GM12878 (cell line): Measurements from ENCODE around the gene LCORL. TPM values are rescaled to one million over a fixed set of nuclear protein-coding genes. Genes with fewer than 3 reads are reported as not detected.

ENCODE experiments used
- ATAC-seq: fragments of 200-7000 bp; cut with Tn5 transposase; 3 replicates; pipeline ENCODE4 v1.9.1; 2020; ENCODE audit warnings: mild to moderate bottlenecking, moderate library complexity
- BruUV-seq: library from RNA; stranded (reverse); fragments of 400-500 nt; replicated peaks from 2 replicates; lab custom pipeline; 2021; lab: Mats Ljungman, UMichigan
- CTCF ChIA-PET: fragments of 300-600 bp; sonication (Branson Sonifier 250); formaldehyde crosslinking; extraction: SDS; loops from one replicate; lab custom pipeline; 2021; ENCODE audit warnings: inconsistent platforms; lab: Yijun Ruan, JAX
- POLR2A ChIA-PET: fragments of 350-600 bp; formaldehyde crosslinking; extraction: SDS; loops from one replicate; lab custom pipeline; 2021; ENCODE audit warnings: inconsistent platforms; lab: Charles Lee
- RAD21 ChIA-PET: fragments of 300-600 bp; sonication (Branson Sonifier 250); formaldehyde crosslinking; loops from one replicate; lab custom pipeline; 2023; ENCODE audit warnings: antibody characterized with exemption; ENCODE audit not compliant: unreplicated experiment; lab: Charles Lee
- SMC1A ChIA-PET: fragments of 300-600 bp; sonication (Branson Sonifier 250); formaldehyde crosslinking; loops from one replicate; lab custom pipeline; 2023; ENCODE audit not compliant: unreplicated experiment, uncharacterized antibody; lab: Charles Lee
- DNase-seq: peaks from one replicate; pipeline ENCODE4 v3.0.0-alpha.2; 2011; ENCODE audit warnings: low read depth, low spot score
- FAIRE-seq: peaks from 3 replicates; lab custom pipeline; 2011; peaks lifted over from hg19 to GRCh38; lab: Jason Lieb, UNC
- H2AFZ ChIP-seq: 2 replicates; pipeline ENCODE4 v1.6.0; 2011; ENCODE audit warnings: low read depth, low read length, control low read depth; ENCODE audit not compliant: control insufficient read depth
- H3K27ac ChIP-seq: 2 replicates; pipeline ENCODE4 v1.5.1; 2011; ENCODE audit warnings: control low read depth; ENCODE audit not compliant: control insufficient read depth, insufficient read depth
- H3K27me3 ChIP-seq, 2 experiments: replicated peaks in 1 of 2; 2 replicates each; pipeline versions ENCODE4 v1.6.0 to v1.6.1; 2011; ENCODE audit warnings: low read length in 1 of 2; ENCODE audit not compliant: control insufficient read depth in 2 of 2, insufficient read depth in 2 of 2
- H3K36me3 ChIP-seq, 2 experiments: 2 replicates each; pipeline ENCODE4 v1.5.1; 2011; ENCODE audit warnings: low read length in 1 of 2; ENCODE audit not compliant: control insufficient read depth in 2 of 2, insufficient read depth in 2 of 2
- H3K4me1 ChIP-seq: 2 replicates; pipeline ENCODE4 v1.6.1; 2011; ENCODE audit warnings: mild to moderate bottlenecking, low read length, moderate library complexity, mixed read lengths; ENCODE audit not compliant: control insufficient read depth, insufficient read depth
- H3K4me2 ChIP-seq: 2 replicates; pipeline ENCODE4 v1.6.0; 2011; ENCODE audit warnings: control low read depth; ENCODE audit not compliant: control insufficient read depth, insufficient read depth
- H3K4me3 ChIP-seq: fragments of 200-600 bp; sonication (generic); 2 replicates; pipeline ENCODE4 v1.5.1; 2016
- H3K79me2 ChIP-seq: 2 replicates; pipeline ENCODE4 v1.6.0; 2011; ENCODE audit warnings: low read length; ENCODE audit not compliant: control insufficient read depth, insufficient read depth
- H3K9ac ChIP-seq: 2 replicates; pipeline ENCODE4 v1.8.0; 2011; ENCODE audit warnings: low read length, control low read depth, mixed read lengths; ENCODE audit not compliant: control insufficient read depth, insufficient read depth
- H3K9me3 ChIP-seq: replicated peaks from 3 replicates; pipeline ENCODE4 v1.5.1; 2011; ENCODE audit warnings: mild to moderate bottlenecking, low read length; ENCODE audit not compliant: control insufficient read depth, insufficient read depth
- H4K20me1 ChIP-seq: 2 replicates; pipeline ENCODE4 v1.6.0; 2011; ENCODE audit not compliant: control insufficient read depth, insufficient read depth
- ASH2L ChIP-seq: fragments of 300-600, 200-600 bp; sonication (generic); IDR thresholded peaks from 2 replicates; pipeline ENCODE4 v1.6.1; 2017; ENCODE audit warnings: low read depth, mild to moderate bottlenecking, borderline replicate concordance
- ETV6 ChIP-seq, 2 experiments: fragments of 450-650 bp in 1 of 2; IDR thresholded peaks in 1 of 2; conservative IDR thresholded peaks in 1 of 2; 2 replicates each; pipeline ENCODE4 v1.6.1; 2014; ENCODE audit warnings: antibody characterized with exemption in 1 of 2, borderline replicate concordance in 1 of 2, low read depth in 1 of 2, mild to moderate bottlenecking in 1 of 2, moderate library complexity in 1 of 2
- HDAC2 ChIP-seq: fragments of 200-600 bp; sonication (generic); IDR thresholded peaks from 2 replicates; pipeline ENCODE4 v1.6.1; 2017
- HDGF ChIP-seq: fragments of 450-650 bp; IDR thresholded peaks from 2 replicates; pipeline ENCODE4 v1.6.1; 2016; ENCODE audit warnings: antibody characterized with exemption
- MEF2B ChIP-seq: fragments of 450-650 bp; IDR thresholded peaks from 2 replicates; pipeline ENCODE4 v1.6.1; 2018; ENCODE audit warnings: mild to moderate bottlenecking, moderate library complexity; ENCODE audit not compliant: partially characterized antibody, poor library complexity, severe bottlenecking
- NR2F1 ChIP-seq: fragments of 450-650 bp; conservative IDR thresholded peaks from 2 replicates; pipeline ENCODE4 v1.6.1; 2017; ENCODE audit warnings: mild to moderate bottlenecking
- PML ChIP-seq: IDR thresholded peaks from 2 replicates; pipeline ENCODE4 v1.6.1; 2012; ENCODE audit warnings: low read length, inconsistent platforms
- SMAD1 ChIP-seq: fragments of 450-650 bp; IDR thresholded peaks from 2 replicates; pipeline ENCODE4 v1.6.1; 2018; ENCODE audit warnings: mild to moderate bottlenecking, low read depth; ENCODE audit not compliant: partially characterized antibody
- SMC3 ChIP-seq: IDR thresholded peaks from 2 replicates; pipeline ENCODE4 v1.6.1; 2011; ENCODE audit warnings: low read length, improper control_type of control experiment, borderline replicate concordance
- SPI1 ChIP-seq: IDR thresholded peaks from 2 replicates; pipeline ENCODE4 v1.6.1; 2011; ENCODE audit warnings: low read depth, mild to moderate bottlenecking, low read length, moderate library complexity, borderline replicate concordance; ENCODE audit not compliant: insufficient read depth
- ZSCAN29 ChIP-seq: fragments of 450-650 bp; IDR thresholded peaks from 2 replicates; pipeline ENCODE4 v1.6.1; 2017; ENCODE audit warnings: mild to moderate bottlenecking, moderate library complexity
- WGBS: methylation state at CpG from one replicate; pipeline ENCODE4 v1.1.6; 2016; ENCODE audit warnings: low lambda C conversion rate; ENCODE audit not compliant: insufficient replicate concordance, insufficient coverage; ENCODE audit errors: missing lambda C conversion rate; 5-methylcytosine and 5-hydroxymethylcytosine counted together
- in situ Hi-C: fragments of 300-500 bp; cut with MboI; formaldehyde crosslinking; loops from 9 replicates; pipeline ENCODE4 v1.14.3; 2018; ENCODE audit warnings: mixed read lengths
- intact Hi-C: fragments of 100-400 bp; cut with micrococcal nuclease; formaldehyde crosslinking; loops from one replicate; pipeline ENCODE4 v1.14.2; 2022; ENCODE audit not compliant: unreplicated experiment
- polyA plus RNA-seq, 11 experiments: library from polyadenylated mRNA; depleted of rRNA in 4 of 11; unstranded in 6 of 11; stranded (reverse) in 5 of 11; fragments of >200 nt; fragmentation: Nextera tagmentation in 4 of 11; fragmentation: Illumina TruSeq in 1 of 11; extraction: Ambion mirVana in 4 of 11; extraction: Trizol in 1 of 11; gene quantifications; 1 replicate in 1 of 11; 2 replicates in 10 of 11; pipeline versions ENCODE4 v1.2.1 to v1.2.3, GENCODE V29; 2011 to 2016; ENCODE audit warnings: inconsistent platforms in 2 of 11, missing spikeins in 2 of 11, low read depth in 1 of 11
- total RNA-seq, 4 experiments: library from RNA; depleted of rRNA in 3 of 4; stranded (reverse); fragments of >200 nt in 3 of 4; fragmentation: Illumina TruSeq in 1 of 4; extraction: Trizol in 1 of 4; gene quantifications; 2 replicates each; pipeline versions ENCODE4 v1.2.1 to v1.2.3, GENCODE V29; 2013 to 2021
- TF ChIP-seq, protein P1 (sequence below): IDR thresholded peaks from 2 replicates; pipeline ENCODE4 v1.6.1; 2011; ENCODE audit warnings: mild to moderate bottlenecking, low read depth, low read length, moderate library complexity; ENCODE audit not compliant: insufficient replicate concordance
- TF ChIP-seq, protein P2 (sequence below): IDR thresholded peaks from 2 replicates; pipeline ENCODE4 v1.6.1; 2011; ENCODE audit warnings: low read depth, low read length, improper control_type of control experiment, borderline replicate concordance
- TF ChIP-seq, protein P3 (sequence below): fragments of 450-650 bp; IDR thresholded peaks from 2 replicates; pipeline ENCODE4 v1.6.1; 2017; ENCODE audit warnings: low read depth, mild to moderate bottlenecking, moderate library complexity

The LCORL gene
- total and polyA plus RNA-seq, 10 of the 15 experiments (the other 5 are each of a cell fraction or from before 2014, with no cell fraction given), result 2.2 to 9.8 (median 5.9) TPM

DNA sequence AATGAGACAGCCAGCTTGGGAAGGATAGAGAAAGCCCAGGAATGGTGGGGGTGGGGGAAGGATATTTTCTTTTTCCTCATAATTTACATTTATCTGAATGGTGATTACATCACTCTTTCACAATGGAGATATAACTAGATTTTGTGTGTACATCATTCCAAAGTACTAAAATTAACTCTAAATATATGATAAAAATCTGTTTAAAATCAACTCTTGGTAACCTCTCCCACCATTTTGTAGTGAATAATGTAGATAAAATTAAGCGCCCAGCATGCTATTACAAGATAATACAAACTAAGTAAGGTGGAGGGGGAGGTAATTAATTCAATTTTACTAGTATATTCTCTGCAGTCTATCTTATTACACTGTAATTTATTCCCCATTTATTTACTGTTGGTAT lies 131.9 kb downstream of the LCORL start:
- DNase-seq (no peak), FAIRE-seq (no peak), ATAC-seq (no peak)
- WGBS, result 91% methylated on average over 1 of the region's 1 CpG
- H3K4me3 ChIP-seq, result no peak overlapping the region
- no peak overlapping the region for H2AFZ ChIP-seq
- SMC1A ChIA-PET, result no interaction called here
- no peaks in the 10 kb centered on the region for H3K27me3 ChIP-seq
- H3K4me2 ChIP-seq, result no peak overlapping the region
- POLR2A ChIA-PET, result no interaction called here
- intact Hi-C loops, result no loop called here
- BruUV-seq, result no TSS peak
- no peaks in the 10 kb centered on the region for H3K79me2 ChIP-seq
- in situ Hi-C loops, result no loop called here
- H3K9me3 ChIP-seq, result no peaks in the 10 kb centered on the region
- no peaks in the 10 kb centered on the region for H3K36me3 ChIP-seq
- H3K4me1 ChIP-seq, result no peaks in the 10 kb centered on the region
- RAD21 ChIA-PET, result no interaction called here
- no peak overlapping the region for H3K9ac ChIP-seq
- H4K20me1 ChIP-seq, result no peaks in the 10 kb centered on the region
- H3K27ac ChIP-seq, result no peak overlapping the region
- no peak for TF ChIP-seq ZSCAN29
- CTCF ChIA-PET, result no interaction called here

DNA sequence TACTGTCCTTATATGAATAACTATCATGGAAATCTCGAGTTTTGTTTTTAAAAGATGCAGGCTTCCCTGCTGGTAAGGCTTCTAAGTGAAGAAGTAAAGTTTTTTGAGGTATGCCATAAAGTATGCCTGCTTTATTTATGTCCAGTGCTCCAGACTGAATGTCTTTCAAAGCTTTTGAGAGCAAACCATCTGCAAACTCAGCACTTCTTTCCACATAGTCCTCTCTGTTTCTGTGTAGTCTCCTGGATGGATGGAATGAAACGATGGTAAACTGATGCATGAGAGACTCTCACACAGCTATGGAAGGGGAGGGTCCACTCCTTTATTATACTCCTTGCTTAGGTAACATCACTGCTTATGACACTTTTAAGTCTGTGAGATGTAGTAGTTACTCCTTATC lies 137.0 kb downstream of the LCORL start:
- FAIRE-seq (no peak), DNase-seq (no peak), ATAC-seq (no peak)
- no TSS peak for BruUV-seq
- in situ Hi-C loops, result no loop called here
- ChIA-PET CTCF (interaction anchor here (1.5 kb wide), 1 partner anchor 483 kb away, joined by 3 read pairs; no protein-coding TSS in a partner anchor), RAD21 (no interaction called here), SMC1A (interaction anchor here (1.1 to 1.2 kb wide), 2 partner anchors 8 to 11 kb away, joined by 3 read pairs; no protein-coding TSS in a partner anchor), POLR2A (no interaction called here)
- no peak overlapping the region for H2AFZ ChIP-seq
- H3K27me3 ChIP-seq, result no peaks in the 10 kb centered on the region
- no peak overlapping the region for H3K4me2 ChIP-seq
- no peak overlapping the region for H3K9ac ChIP-seq
- WGBS, result 89% methylated on average over 2 of the region's 2 CpGs
- no peak overlapping the region for H3K27ac ChIP-seq
- H3K4me1 ChIP-seq, result no peaks in the 10 kb centered on the region
- intact Hi-C loops, result no loop called here
- H3K9me3 ChIP-seq, result no peaks in the 10 kb centered on the region
- H4K20me1 ChIP-seq, result no peaks in the 10 kb centered on the region
- no peak overlapping the region for H3K4me3 ChIP-seq
- H3K36me3 ChIP-seq, result no peaks in the 10 kb centered on the region
- no peaks in the 10 kb centered on the region for H3K79me2 ChIP-seq
- TF ChIP-seq, protein P1, sequence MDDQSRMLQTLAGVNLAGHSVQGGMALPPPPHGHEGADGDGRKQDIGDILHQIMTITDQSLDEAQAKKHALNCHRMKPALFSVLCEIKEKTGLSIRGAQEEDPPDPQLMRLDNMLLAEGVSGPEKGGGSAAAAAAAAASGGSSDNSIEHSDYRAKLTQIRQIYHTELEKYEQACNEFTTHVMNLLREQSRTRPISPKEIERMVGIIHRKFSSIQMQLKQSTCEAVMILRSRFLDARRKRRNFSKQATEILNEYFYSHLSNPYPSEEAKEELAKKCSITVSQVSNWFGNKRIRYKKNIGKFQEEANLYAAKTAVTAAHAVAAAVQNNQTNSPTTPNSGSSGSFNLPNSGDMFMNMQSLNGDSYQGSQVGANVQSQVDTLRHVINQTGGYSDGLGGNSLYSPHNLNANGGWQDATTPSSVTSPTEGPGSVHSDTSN, result no peak
- TF ChIP-seq NR2F1 (no peak), ASH2L (no peak), ETV6 (conservative IDR thresholded peaks at IDR 0.05 in 1 of 2, IDR thresholded peaks at IDR 0.05 in 1 of 2; ENCODE audit: borderline replicate concordance in 1 of 2, low read depth in 1 of 2) (no peak), HDGF (no peak), SPI1 (no peak), SMC3 (no peak), HDAC2 (no peak), SMAD1 (no peak), PML (no peak), MEF2B (no peak)
- TF ChIP-seq, protein P2, sequence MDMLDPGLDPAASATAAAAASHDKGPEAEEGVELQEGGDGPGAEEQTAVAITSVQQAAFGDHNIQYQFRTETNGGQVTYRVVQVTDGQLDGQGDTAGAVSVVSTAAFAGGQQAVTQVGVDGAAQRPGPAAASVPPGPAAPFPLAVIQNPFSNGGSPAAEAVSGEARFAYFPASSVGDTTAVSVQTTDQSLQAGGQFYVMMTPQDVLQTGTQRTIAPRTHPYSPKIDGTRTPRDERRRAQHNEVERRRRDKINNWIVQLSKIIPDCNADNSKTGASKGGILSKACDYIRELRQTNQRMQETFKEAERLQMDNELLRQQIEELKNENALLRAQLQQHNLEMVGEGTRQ, result no peak
- TF ChIP-seq, protein P3, sequence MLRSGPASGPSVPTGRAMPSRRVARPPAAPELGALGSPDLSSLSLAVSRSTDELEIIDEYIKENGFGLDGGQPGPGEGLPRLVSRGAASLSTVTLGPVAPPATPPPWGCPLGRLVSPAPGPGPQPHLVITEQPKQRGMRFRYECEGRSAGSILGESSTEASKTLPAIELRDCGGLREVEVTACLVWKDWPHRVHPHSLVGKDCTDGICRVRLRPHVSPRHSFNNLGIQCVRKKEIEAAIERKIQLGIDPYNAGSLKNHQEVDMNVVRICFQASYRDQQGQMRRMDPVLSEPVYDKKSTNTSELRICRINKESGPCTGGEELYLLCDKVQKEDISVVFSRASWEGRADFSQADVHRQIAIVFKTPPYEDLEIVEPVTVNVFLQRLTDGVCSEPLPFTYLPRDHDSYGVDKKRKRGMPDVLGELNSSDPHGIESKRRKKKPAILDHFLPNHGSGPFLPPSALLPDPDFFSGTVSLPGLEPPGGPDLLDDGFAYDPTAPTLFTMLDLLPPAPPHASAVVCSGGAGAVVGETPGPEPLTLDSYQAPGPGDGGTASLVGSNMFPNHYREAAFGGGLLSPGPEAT, result no peak
